ENCODE measurements around the gene GREB1L.

The GREB1L gene

GRCh38 chr18:21449367-21450290, 207.6 kb downstream of the GREB1L start:
- DNase-seq (ENCODE audit: low read depth in 3 of 3) = no peak

GRCh38 chr18:21450503-21450902, 208.5 kb downstream of the GREB1L start:
- DNase-seq (ENCODE audit: low read depth in 3 of 3) = no peak

- no peak for DNase-seq (ENCODE audit: low read depth in 3 of 3)
These were observed 208.9 kb downstream of the GREB1L start for GRCh38 chr18:21450913-21451312.

- DNase-seq (ENCODE audit: low read depth in 3 of 3) = no peak
These were observed 209.8 kb downstream of the GREB1L start for GRCh38 chr18:21451851-21452250.

GRCh38 chr18:21452276-21452780, 210.3 kb downstream of the GREB1L start:
- DNase-seq (ENCODE audit: low read depth in 3 of 3) = no peak

- no peak for DNase-seq (ENCODE audit: low read depth in 3 of 3)
These were observed 210.9 kb downstream of the GREB1L start for GRCh38 chr18:21452796-21453510.

GRCh38 chr18:21453511-21453901, 211.5 kb downstream of the GREB1L start:
- no peak for DNase-seq (ENCODE audit: low read depth in 3 of 3)

- DNase-seq (ENCODE audit: low read depth in 3 of 3) = no peak
These were observed 212.7 kb downstream of the GREB1L start for GRCh38 chr18:21454725-21455124.

GRCh38 chr18:21456428-21457178, 214.6 kb downstream of the GREB1L start:
- no peak for DNase-seq (ENCODE audit: low read depth in 3 of 3)

- DNase-seq (ENCODE audit: low read depth in 3 of 3) = no peak
These were observed 215.1 kb downstream of the GREB1L start for GRCh38 chr18:21457179-21457535.

- DNase-seq (ENCODE audit: low read depth in 3 of 3) = no peak
These were observed 216.3 kb downstream of the GREB1L start for GRCh38 chr18:21458310-21458709.

- no peak for DNase-seq (ENCODE audit: low read depth in 3 of 3)
These were observed 216.8 kb downstream of the GREB1L start for GRCh38 chr18:21458788-21459187.

- no peak for DNase-seq (ENCODE audit: low read depth in 3 of 3)
These were observed 217.8 kb downstream of the GREB1L start for GRCh38 chr18:21459706-21460286.

- DNase-seq (ENCODE audit: low read depth in 3 of 3) = no peak
These were observed 219.4 kb downstream of the GREB1L start for GRCh38 chr18:21461460-21461859.

GRCh38 chr18:21463718-21464117, 221.7 kb downstream of the GREB1L start:
- DNase-seq (ENCODE audit: low read depth in 3 of 3) = no peak

GRCh38 chr18:21468514-21469164, 226.6 kb downstream of the GREB1L start:
- DNase-seq (ENCODE audit: low read depth in 3 of 3) = no peak

- no peak for DNase-seq (ENCODE audit: low read depth in 3 of 3)
These were observed 230.7 kb downstream of the GREB1L start for GRCh38 chr18:21472741-21473140.

- no peak for DNase-seq (ENCODE audit: low read depth in 3 of 3)
These were observed 232.6 kb downstream of the GREB1L start for GRCh38 chr18:21474621-21475020.

GRCh38 chr18:21479721-21480120, 237.7 kb downstream of the GREB1L start:
- no peak for DNase-seq (ENCODE audit: low read depth in 3 of 3)

- no peak for DNase-seq (ENCODE audit: low read depth in 3 of 3)
These were observed 239.7 kb downstream of the GREB1L start for GRCh38 chr18:21481739-21482138.

GRCh38 chr18:21483051-21483450, 241.0 kb downstream of the GREB1L start:
- no peak for DNase-seq (ENCODE audit: low read depth in 3 of 3)
